HG03442 (cell line): ENCODE measurements around the gene ATP12A.
A peak's percentile ranks its signal among the peaks of the same experiment; 100 is the strongest.

ENCODE experiments used
- ATAC-seq: cut with Tn5 transposase; IDR thresholded peaks from one replicate; pipeline ENCODE4 v1.9.1; 2021; ENCODE audit warnings: mild to moderate bottlenecking, moderate library complexity; ENCODE audit not compliant: unreplicated experiment

Gene ATP12A

GRCh38 chr13:24684600-24684998 is 4.4 kb downstream of the ATP12A start:
- peak; percentile 69 for ATAC-seq

GRCh38 chr13:24685314-24685713 is 5.1 kb downstream of the ATP12A start:
- ATAC-seq, result no peak

GRCh38 chr13:24687611-24688010 is 7.4 kb downstream of the ATP12A start:
- no peak for ATAC-seq

- ATAC-seq, result no peak
Observed at GRCh38 chr13:24688111-24688510, 7.9 kb downstream of the ATP12A start.

GRCh38 chr13:24688950-24689349 is 8.7 kb downstream of the ATP12A start:
- ATAC-seq, result no peak

- no peak for ATAC-seq
Observed at GRCh38 chr13:24691381-24691780, 11.2 kb downstream of the ATP12A start.

- no peak for ATAC-seq
Observed at GRCh38 chr13:24692561-24692960, 12.4 kb downstream of the ATP12A start.

- peak; percentile 52 for ATAC-seq
Observed at GRCh38 chr13:24693862-24694471, 13.8 kb downstream of the ATP12A start.

- ATAC-seq, result no peak
Observed at GRCh38 chr13:24694907-24695306, 14.7 kb downstream of the ATP12A start.

GRCh38 chr13:24698686-24699085 is 18.5 kb downstream of the ATP12A start:
- ATAC-seq, result no peak

GRCh38 chr13:24699541-24699940 is 19.3 kb downstream of the ATP12A start:
- no peak for ATAC-seq

GRCh38 chr13:24700539-24700938 is 20.3 kb downstream of the ATP12A start:
- ATAC-seq, result no peak

GRCh38 chr13:24706886-24707585 is 26.8 kb downstream of the ATP12A start:
- ATAC-seq, result no peak

GRCh38 chr13:24709186-24709913 is 29.1 kb downstream of the ATP12A start:
- ATAC-seq, result no peak

- no peak for ATAC-seq
Observed at GRCh38 chr13:24713022-24713421, 32.8 kb downstream of the ATP12A start.

- no peak for ATAC-seq
Observed at GRCh38 chr13:24716011-24716410, 35.8 kb downstream of the ATP12A start.

GRCh38 chr13:24716446-24716845 is 36.2 kb downstream of the ATP12A start:
- ATAC-seq, result no peak

- no peak for ATAC-seq
Observed at GRCh38 chr13:24717217-24717616, 37.0 kb downstream of the ATP12A start.

GRCh38 chr13:24718192-24718965 is 38.2 kb downstream of the ATP12A start:
- ATAC-seq, result no peak

GRCh38 chr13:24719139-24719538 is 38.9 kb downstream of the ATP12A start:
- no peak for ATAC-seq

- ATAC-seq, result no peak
Observed at GRCh38 chr13:24723206-24723605, 43.0 kb downstream of the ATP12A start.
